HG03103 (cell line): ENCODE measurements around the gene ITGAL.
"Not testable (repeated sequence)": the region's sequence is repeated elsewhere in the genome, so short reads cannot be mapped to it uniquely, and the experiment has no call there.

ENCODE experiments used
- ATAC-seq: cut with Tn5 transposase; IDR thresholded peaks from one replicate; pipeline ENCODE4 v1.9.1; 2021; ENCODE audit warnings: low read depth; ENCODE audit not compliant: unreplicated experiment

The ITGAL gene

GRCh38 chr16:30539986-30540526 is 67.5 kb downstream of the ITGAL start:
- ATAC-seq, result not testable (repeated sequence)

GRCh38 chr16:30540916-30541464 is 68.4 kb downstream of the ITGAL start:
- not testable (repeated sequence) for ATAC-seq

DNA sequence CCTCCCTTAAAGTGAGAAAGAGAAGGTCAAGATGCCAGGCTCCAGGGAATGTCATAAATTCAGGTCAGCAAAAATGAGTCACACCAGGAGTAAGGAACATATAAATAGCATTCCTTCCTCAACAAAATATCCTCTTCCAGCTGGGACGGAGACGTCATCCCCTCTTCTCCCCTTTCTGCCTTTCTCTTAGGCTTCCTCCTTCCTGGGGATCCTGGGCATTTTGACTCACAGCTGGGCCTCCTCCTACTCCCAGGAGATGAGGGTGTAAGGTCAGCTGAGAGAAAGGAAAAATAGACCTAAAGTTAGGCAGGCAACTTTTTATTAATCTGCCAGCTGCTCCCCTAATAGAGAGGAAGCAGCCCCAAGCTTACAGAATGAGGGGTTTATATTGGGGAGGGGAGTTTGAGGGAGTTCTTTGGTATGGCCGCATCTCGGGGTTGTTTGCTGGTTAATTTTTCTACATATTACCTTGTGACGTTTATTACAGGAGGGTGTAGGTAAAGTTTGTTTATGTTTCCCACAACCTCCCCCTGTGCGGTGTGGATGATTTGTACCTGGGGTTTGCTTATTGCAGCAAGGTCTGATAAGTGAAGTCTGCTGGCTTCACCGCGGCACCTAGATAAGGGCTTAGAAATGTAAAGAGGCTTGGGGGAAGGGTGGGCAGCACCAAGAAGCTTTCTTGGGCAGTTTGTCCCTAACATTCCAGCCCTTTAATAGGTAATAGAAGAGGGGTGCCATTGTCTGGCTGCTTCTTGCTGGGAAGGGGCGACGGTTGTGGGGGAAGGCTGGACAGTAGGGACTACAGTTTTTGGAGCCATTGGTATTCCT is 69.2 kb downstream of the ITGAL start:
- no peak for ATAC-seq

DNA sequence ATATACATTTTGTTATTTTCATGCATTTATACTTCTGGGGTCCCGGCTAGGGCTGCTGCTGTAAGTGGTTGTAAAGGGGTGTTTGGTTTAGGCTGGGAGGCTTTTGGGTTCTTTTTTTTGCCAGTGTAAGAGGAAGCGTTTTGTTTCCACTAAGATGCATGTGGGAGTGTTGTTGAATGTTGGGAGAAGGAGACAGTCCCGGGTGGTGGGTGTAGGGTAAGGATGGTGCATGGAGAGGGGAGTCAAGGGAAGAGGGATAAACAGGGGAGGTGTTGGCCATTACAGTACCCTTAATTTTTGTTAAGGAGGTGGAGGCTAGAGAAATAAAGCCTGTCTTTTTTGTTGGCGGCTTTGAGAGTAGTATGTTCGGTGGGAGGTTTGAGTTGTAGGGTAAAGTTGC is 70.5 kb downstream of the ITGAL start:
- ATAC-seq, result no peak

DNA sequence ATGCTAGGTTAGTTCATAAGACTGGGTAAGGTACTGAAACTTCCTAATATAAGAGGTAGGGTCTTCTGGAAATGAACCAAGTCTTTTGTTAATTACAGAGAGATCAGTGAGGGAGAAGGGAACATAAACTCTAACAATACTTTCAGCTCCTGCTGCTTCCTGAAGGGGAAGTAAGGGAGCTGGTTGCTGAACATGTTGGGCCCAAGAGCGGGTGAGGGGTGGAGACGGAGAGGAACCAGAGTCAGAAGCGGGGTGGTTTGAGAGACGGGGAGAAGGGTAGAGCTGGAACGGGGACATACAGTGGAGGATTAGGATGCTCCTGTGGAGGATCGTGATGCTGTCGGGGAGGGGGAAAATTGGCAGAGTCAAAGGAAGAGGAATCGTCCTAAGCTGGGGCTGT is 73.6 kb downstream of the ITGAL start:
- ATAC-seq, result no peak

GRCh38 chr16:30548416-30549253 is 76.1 kb downstream of the ITGAL start:
- ATAC-seq, result no peak

DNA sequence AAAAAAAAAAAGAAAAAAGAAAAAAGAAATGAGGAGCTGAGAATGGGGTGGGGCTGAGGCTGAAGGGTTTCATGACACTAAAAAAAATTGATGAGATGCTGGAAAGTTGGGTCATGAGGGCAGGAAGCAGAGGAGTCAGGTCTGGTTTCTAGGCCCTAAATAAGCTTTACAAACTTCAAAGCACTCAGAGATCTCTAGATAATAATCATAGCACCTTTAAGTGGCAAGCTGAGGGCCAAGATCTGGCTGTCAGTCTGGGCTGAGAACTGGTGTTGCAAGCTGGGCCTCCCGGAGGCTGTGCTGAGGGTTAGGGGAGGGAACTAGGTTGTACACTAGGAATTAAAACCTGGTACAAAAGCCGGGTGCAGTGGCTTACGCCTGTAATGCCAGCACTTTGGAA is 79.2 kb downstream of the ITGAL start:
- no peak for ATAC-seq

DNA sequence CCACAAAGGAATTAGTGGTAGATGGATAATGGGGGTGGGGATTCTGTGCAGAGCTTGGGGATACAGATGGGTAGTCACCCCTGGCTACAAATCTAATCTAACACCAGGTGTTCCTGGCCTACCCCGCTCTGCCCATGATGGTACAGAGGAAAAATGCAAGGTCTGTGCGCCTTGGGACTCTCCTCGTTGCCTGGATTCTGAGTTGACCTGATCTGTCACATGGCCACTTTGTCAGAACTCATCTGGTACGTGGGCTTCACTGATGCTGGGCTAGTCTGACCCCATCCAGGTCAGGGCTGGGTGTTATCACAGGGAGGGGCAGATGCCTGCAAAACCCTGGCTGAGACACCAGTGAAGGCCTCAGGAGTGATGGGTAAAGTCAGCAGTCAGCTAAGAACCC is 80.4 kb downstream of the ITGAL start:
- no peak for ATAC-seq

DNA sequence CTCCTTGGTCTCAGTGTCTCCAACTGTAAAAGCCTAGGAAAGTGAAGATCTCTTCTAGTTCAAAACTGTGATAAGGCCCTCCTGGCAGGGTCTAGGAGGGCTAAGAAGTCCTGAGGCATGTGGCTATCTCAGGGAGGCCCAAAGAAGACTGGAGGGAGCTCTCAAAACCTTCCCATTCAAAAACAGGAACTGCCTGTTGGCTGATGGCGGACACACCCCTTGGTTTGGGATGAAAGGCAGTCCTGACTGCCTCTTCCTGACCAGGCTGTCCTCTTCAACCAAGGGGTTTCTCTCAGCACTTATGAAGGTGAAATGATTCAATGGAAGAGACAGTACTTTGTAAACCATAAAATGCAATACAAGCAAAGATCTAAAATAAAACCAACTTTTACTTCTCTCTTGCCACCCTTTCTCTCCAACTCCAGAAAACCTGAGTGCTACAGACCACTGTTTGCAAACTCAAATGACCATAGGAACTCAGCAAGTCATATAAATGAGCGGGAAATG is 80.9 kb downstream of the ITGAL start:
- ATAC-seq, result no peak

- no peak for ATAC-seq
These were observed 82.2 kb downstream of the ITGAL start for GRCh38 chr16:30554557-30555314.

- ATAC-seq, result no peak
These were observed 83.0 kb downstream of the ITGAL start for GRCh38 chr16:30555315-30556124.

- no peak for ATAC-seq
These were observed 83.6 kb downstream of the ITGAL start for GRCh38 chr16:30556125-30556473.

GRCh38 chr16:30557707-30557956 is 85.1 kb downstream of the ITGAL start:
- ATAC-seq, result no peak

DNA sequence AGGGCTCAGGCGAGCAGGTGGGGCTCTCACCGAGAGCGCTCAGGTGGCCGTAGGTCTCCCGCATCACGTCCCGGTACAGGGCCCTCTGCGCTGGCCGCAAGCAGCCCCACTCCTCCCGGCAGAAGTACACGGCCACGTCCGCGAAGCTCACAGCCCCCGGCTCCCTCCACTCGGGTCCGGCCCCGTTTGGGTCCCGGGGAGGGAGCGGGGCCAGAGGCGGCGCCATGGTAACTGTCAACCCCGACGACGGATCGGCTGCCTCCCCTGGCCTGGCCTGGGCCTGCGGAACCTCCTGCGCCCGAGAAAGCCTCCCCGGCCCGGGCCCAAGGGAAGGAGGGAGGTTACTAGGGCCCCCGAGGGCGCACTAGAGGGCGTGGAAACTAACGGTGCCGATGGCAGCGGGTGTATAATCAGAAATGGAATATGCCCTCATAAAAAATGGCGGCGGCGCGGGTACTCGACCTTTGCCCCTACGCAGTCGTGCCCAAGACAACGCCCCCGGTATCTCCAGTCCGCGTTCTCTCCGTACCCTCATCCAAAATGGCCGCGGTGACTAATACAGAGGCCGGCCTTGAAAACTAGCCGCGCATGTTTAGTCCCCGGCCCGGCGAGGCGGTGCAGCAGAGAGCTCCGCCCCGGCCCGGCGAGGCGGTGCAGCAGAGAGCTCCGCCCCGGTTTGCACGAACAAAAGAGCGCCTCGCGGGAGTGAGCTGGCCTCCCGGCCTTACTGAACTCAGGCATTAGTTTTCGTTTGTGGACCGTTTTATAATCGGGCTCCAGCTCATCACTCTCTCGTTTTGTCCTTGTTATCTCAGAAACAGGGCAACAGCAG is 85.6 kb downstream of the ITGAL start, which contains the start of gene ZNF764:
TSS of gene ZNF764 (minus strand) at position 418 of the 832 bp plus-strand sequence. CDS start at position 226, 192 bp downstream.
- ATAC-seq, result peak; percentile 76

- ATAC-seq, result no peak
These were observed 86.3 kb downstream of the ITGAL start for GRCh38 chr16:30558789-30559377.

DNA sequence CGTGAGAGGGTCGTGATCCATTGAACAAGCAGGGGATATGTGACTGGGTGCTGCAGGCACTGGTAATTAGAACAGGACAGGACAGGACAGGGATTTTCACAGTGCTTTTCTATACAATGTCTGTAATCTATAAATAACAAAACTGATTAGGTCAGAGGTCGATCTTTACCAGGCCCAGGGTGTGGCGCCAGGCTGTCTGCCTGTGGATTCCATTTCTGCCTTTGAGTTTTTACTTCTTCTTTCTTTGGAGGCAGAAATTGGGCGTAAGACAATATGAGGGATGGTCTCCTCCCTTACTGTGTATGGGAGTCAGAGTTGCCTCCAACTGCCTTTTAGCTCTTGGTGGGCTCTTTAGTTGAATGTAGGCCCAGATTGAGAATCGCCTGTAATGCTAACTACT is 87.1 kb downstream of the ITGAL start:
- no peak for ATAC-seq

DNA sequence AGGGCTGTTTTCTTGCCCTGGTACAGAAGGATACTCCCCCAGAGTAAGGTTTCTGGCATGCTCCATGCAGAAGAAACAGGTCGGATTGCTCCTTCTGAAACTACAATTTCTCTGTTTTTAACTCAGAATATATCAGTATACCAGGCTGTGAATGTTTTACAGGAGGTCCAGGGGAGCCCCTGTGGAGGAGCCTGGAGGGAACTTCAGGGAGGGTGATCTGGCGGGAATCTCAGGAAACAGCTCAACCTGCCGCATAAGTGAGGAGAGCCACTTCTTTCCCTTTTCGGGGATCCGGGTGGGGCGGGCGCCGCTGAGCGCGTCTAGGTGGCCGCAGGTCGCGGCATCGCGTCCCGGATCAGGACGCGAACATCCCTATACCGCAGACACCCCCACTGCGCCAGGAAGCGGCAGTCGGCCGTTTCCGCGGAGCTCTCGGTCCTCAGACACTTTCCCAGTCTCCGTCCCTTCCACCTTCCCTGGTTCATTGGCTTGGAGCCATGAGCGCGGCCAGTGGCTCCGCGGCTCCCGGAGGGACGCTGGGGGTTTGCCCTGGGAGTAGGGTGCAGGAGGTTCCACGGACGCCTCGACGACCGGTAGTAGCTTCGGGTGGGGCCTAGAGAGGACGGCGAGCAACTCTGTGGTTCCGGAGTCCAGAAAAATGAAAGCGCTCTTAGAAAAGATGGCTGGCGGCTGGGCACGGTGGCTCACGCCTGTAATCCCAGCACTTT is 88.7 kb downstream of the ITGAL start:
- no peak for ATAC-seq

- ATAC-seq, result no peak
These were observed 89.5 kb downstream of the ITGAL start for GRCh38 chr16:30562021-30562420.
